Keratinocyte (primary cell): Measurements from ENCODE around the gene CD68. TPM values are rescaled to one million over a fixed set of nuclear protein-coding genes. Genes with fewer than 3 reads are reported as not detected.

ENCODE experiments used
- DNase-seq: peaks from one replicate; pipeline ENCODE4 v3.0.0-alpha.2; 2011; ENCODE audit warnings: low read depth, missing footprints, low spot score
- FAIRE-seq: peaks from 2 replicates; lab custom pipeline; 2011; peaks lifted over from hg19 to GRCh38; lab: Jason Lieb, UNC
- H2AFZ ChIP-seq: 2 replicates; pipeline ENCODE4 v1.6.0; 2012; ENCODE audit warnings: low read length, control low read depth, inconsistent platforms; ENCODE audit not compliant: control insufficient read depth
- H3K27ac ChIP-seq: 2 replicates; pipeline ENCODE4 v1.5.1; 2011; ENCODE audit warnings: low read length; ENCODE audit not compliant: control insufficient read depth, insufficient read depth
- H3K27me3 ChIP-seq: 3 replicates; pipeline ENCODE4 v1.6.0; 2011; ENCODE audit warnings: low read length; ENCODE audit not compliant: control insufficient read depth, insufficient read depth; ENCODE audit errors: extremely low read depth
- H3K36me3 ChIP-seq, 2 experiments: 2 replicates in 1 of 2; 3 replicates in 1 of 2; pipeline ENCODE4 v1.5.1; 2011; ENCODE audit warnings: low read length in 2 of 2, mild to moderate bottlenecking in 1 of 2; ENCODE audit not compliant: control insufficient read depth in 2 of 2, insufficient read depth in 2 of 2; ENCODE audit errors: extremely low read depth in 1 of 2
- H3K4me1 ChIP-seq: 3 replicates; pipeline ENCODE4 v1.5.1; 2011; ENCODE audit warnings: low read length; ENCODE audit not compliant: control insufficient read depth, insufficient read depth; ENCODE audit errors: extremely low read depth
- H3K4me2 ChIP-seq: 3 replicates; pipeline ENCODE4 v1.6.0; 2011; ENCODE audit warnings: low read depth, low read length; ENCODE audit not compliant: control insufficient read depth, insufficient read depth; ENCODE audit errors: extremely low read depth
- H3K4me3 ChIP-seq, 3 experiments: fragments of 200-600 bp in 1 of 3; sonication (generic) in 1 of 3; 2 replicates in 2 of 3; 3 replicates in 1 of 3; pipeline ENCODE4 v1.5.1; 2011 to 2016; ENCODE audit warnings: low read length in 3 of 3, mild to moderate bottlenecking in 3 of 3, control low read depth in 2 of 3, inconsistent platforms in 1 of 3, low read depth in 1 of 3, mixed read lengths in 1 of 3, mixed run types in 1 of 3, moderate library complexity in 1 of 3; ENCODE audit not compliant: control insufficient read depth in 2 of 3, insufficient read depth in 2 of 3; ENCODE audit errors: extremely low read depth in 1 of 3
- H3K79me2 ChIP-seq: 2 replicates; pipeline ENCODE4 v1.6.0; 2012; ENCODE audit warnings: low read length; ENCODE audit not compliant: control insufficient read depth, insufficient read depth
- H3K9ac ChIP-seq: 3 replicates; pipeline ENCODE4 v1.6.0; 2011; ENCODE audit warnings: low read length; ENCODE audit not compliant: control insufficient read depth, insufficient read depth; ENCODE audit errors: extremely low read depth
- H3K9me1 ChIP-seq: 3 replicates; pipeline ENCODE4 v1.6.0; 2011; ENCODE audit warnings: low read length; ENCODE audit not compliant: control insufficient read depth, insufficient read depth; ENCODE audit errors: extremely low read depth
- H3K9me3 ChIP-seq: 2 replicates; pipeline ENCODE4 v1.5.1; 2012; ENCODE audit warnings: low read depth, low read length; ENCODE audit not compliant: control insufficient read depth
- H4K20me1 ChIP-seq: 3 replicates; pipeline ENCODE4 v1.6.0; 2011; ENCODE audit warnings: low read length; ENCODE audit not compliant: control insufficient read depth, insufficient read depth; ENCODE audit errors: extremely low read depth
- CTCF ChIP-seq, 3 experiments: IDR thresholded peaks in 1 of 3; conservative IDR thresholded peaks in 1 of 3; optimal IDR thresholded peaks in 1 of 3; 2 replicates in 2 of 3; 3 replicates in 1 of 3; pipeline versions ENCODE3 to v1.5.1; 2011; ENCODE audit warnings: low read length in 3 of 3, mild to moderate bottlenecking in 3 of 3, moderate library complexity in 2 of 3, control low read depth in 1 of 3, inconsistent platforms in 1 of 3; ENCODE audit not compliant: insufficient read depth in 2 of 3; ENCODE audit errors: extremely low read depth in 1 of 3
- EZH2 ChIP-seq: IDR thresholded peaks from one replicate; pipeline ENCODE4 v1.6.1; 2012; ENCODE audit warnings: inconsistent platforms, mild to moderate bottlenecking, low read length, moderate library complexity
- dilution Hi-C: fragments of 300-500 bp; cut with MboI; formaldehyde crosslinking; loops from one replicate; pipeline ENCODE4 v1.7.0; 2020; ENCODE audit warnings: low sequenced_read_pairs; ENCODE audit not compliant: extremely low pct_ligation_motif_present
- polyA plus RNA-seq, 5 experiments: library from polyadenylated mRNA; depleted of rRNA in 3 of 5; stranded (reverse) in 3 of 5; stranded (forward) in 1 of 5; unstranded in 1 of 5; fragments of >200 nt; gene quantifications; 1 replicate in 1 of 5; 2 replicates in 3 of 5; 3 replicates in 1 of 5; pipeline versions ENCODE4 v1.2.1 to v1.2.3, GENCODE V29; 2011 to 2012; ENCODE audit warnings: missing spikeins in 2 of 5, low read depth in 1 of 5, low replicate concordance in 1 of 5

The CD68 gene
- polyA plus RNA-seq, 1 donor (not counting 4 experiments of a cell fraction or from before 2014, with no cell fraction given): 14.0 TPM

- dilution Hi-C loops: no loop called here
- Histone ChIP-seq H3K4me1 (peaks cover 32% of the 10 kb centered on the region), H3K9ac (no peak overlapping the region), H3K27ac (no peak overlapping the region), H2AFZ (no peak overlapping the region), H3K79me2 (peaks cover 4% of the 10 kb centered on the region), H3K27me3 (no peaks in the 10 kb centered on the region), H3K4me3 (no peak overlapping the region), H3K9me3 (no peaks in the 10 kb centered on the region), H3K9me1 (no peaks in the 10 kb centered on the region), H3K4me2 (no peak overlapping the region), H3K36me3 (no peaks in the 10 kb centered on the region), H4K20me1 (no peaks in the 10 kb centered on the region)
- no peak for DNase-seq
- TF ChIP-seq EZH2: no peak
- no peak for TF ChIP-seq CTCF (optimal IDR thresholded peaks at IDR 0.05 in 1 of 3, IDR thresholded peaks at IDR 0.05 in 1 of 3, conservative IDR thresholded peaks at IDR 0.05 in 1 of 3; ENCODE audit: extremely low read depth in 1 of 3, insufficient read depth in 2 of 3, low read length in 3 of 3)
- FAIRE-seq: no peak
Observed at GRCh38 chr17:7557147-7557764, 22.2 kb upstream of the CD68 start.

DNA sequence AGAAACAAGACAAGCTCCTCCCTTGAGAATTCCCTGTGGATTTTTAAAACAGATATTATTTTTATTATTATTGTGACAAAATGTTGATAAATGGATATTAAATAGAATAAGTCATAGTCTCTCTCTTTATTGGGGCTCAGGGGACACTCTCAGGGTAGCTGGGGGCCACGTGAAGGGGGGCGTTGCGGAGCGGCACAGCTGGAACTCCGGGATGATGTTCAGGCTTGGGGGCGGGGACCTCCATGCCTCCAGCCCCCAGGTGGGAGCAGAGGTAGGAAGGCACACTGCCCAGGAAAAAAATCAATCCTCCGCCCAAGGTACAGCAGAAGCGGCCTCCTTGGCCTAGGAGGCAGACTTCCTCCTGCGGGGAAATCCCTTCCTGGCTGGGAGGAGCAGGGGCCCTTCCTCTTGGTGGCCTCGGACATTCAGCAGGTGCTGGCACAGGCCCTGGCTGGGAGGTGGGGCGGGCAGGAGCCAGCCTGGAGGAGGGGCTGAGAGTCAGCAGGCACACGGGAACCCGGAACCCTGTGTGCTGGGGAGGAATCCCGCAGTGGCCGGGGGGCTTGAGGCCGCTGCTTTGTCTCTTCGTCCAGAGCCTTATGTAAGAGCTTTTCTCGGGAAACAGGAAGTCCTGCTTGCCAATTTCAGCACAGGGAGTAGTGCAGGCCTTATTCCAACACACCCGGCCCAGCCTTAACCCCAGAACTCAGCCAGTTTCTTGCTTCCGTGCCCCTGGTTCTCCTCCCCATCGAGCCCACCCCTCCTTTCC lies 21.5 kb upstream of the CD68 start:
- H4K20me1 ChIP-seq: no peaks in the 10 kb centered on the region
- peak overlapping the region; percentile 75 for H3K9ac ChIP-seq
- no peaks in the 10 kb centered on the region for H3K36me3 ChIP-seq
- peak overlapping the region; percentile 87 for H2AFZ ChIP-seq
- peak overlapping the region; percentile 49 for H3K27ac ChIP-seq
- no peaks in the 10 kb centered on the region for H3K9me3 ChIP-seq
- peak; percentile 44 for FAIRE-seq
- H3K4me1 ChIP-seq: peaks cover 37% of the 10 kb centered on the region
- peak overlapping the region; percentile 12 to 50 (median 29) for H3K4me3 ChIP-seq
- H3K79me2 ChIP-seq: peaks cover 11% of the 10 kb centered on the region
- TF ChIP-seq CTCF (optimal IDR thresholded peaks at IDR 0.05 in 1 of 3, IDR thresholded peaks at IDR 0.05 in 1 of 3, conservative IDR thresholded peaks at IDR 0.05 in 1 of 3; ENCODE audit: extremely low read depth in 1 of 3, insufficient read depth in 2 of 3, low read length in 3 of 3) (no peak), EZH2 (no peak)
- no peak for DNase-seq
- H3K9me1 ChIP-seq: no peaks in the 10 kb centered on the region
- no peaks in the 10 kb centered on the region for H3K27me3 ChIP-seq
- dilution Hi-C loops: no loop called here
- H3K4me2 ChIP-seq: peak overlapping the region; percentile 84
